B cell (primary cell): ENCODE measurements around the gene ADAM12.

Source experiments
- CTCF ChIP-seq: fragments of 200-600 bp; IDR thresholded peaks from one replicate; pipeline ENCODE4 v1.8.0; 2022; ENCODE audit warnings: antibody characterized with exemption, mild to moderate bottlenecking
- EZH2 ChIP-seq: IDR thresholded peaks from 2 replicates; pipeline ENCODE4 v1.6.1; 2012; ENCODE audit warnings: borderline replicate concordance, low read depth, mild to moderate bottlenecking, moderate library complexity, low read length; ENCODE audit not compliant: insufficient read depth, poor library complexity, severe bottlenecking

- TF ChIP-seq CTCF: no peak
- TF ChIP-seq EZH2: no peak
Observed at GRCh38 chr10:125976960-125977605, 411.2 kb downstream of the ADAM12 start.
